Measurements from ENCODE around the gene MID1IP1. TPM values are rescaled to one million over a fixed set of nuclear protein-coding genes. Genes with fewer than 3 reads are reported as not detected.

MID1IP1 gene
- total RNA-seq, 1 donor from 2014 or later = 44.9 TPM

- Mint-ChIP-seq H3K4me3 (ENCODE audit: unreplicated experiment) (peak overlapping the region; percentile 88), H3K36me3 (ENCODE audit: unreplicated experiment) (no peaks in the 10 kb centered on the region), H3K27me3 (ENCODE audit: unreplicated experiment) (peaks cover 9% of the 10 kb centered on the region), H3K9me3 (ENCODE audit: unreplicated experiment) (peaks cover 5% of the 10 kb centered on the region), H3K27ac (ENCODE audit: unreplicated experiment) (peak overlapping the region; percentile 87), H3K4me1 (ENCODE audit: low read depth, unreplicated experiment) (peaks cover 10% of the 10 kb centered on the region)
- TF ChIP-seq CTCF (IDR thresholded peaks at IDR 0.05; ENCODE audit: partially characterized antibody, unreplicated experiment) = no peak
- DNase-seq = peak; percentile 34
Observed at GRCh38 chrX:38804682-38805431, 3.6 kb downstream of the MID1IP1 start.

GRCh38 chrX:38805432-38806389, 4.5 kb downstream of the MID1IP1 start:
- peaks cover 9% of the 10 kb centered on the region for H3K27me3 Mint-ChIP-seq (ENCODE audit: unreplicated experiment)
- H3K4me1 Mint-ChIP-seq (ENCODE audit: low read depth, unreplicated experiment) = peaks cover 7% of the 10 kb centered on the region
- H3K9me3 Mint-ChIP-seq (ENCODE audit: unreplicated experiment) = peaks cover 5% of the 10 kb centered on the region
- H3K36me3 Mint-ChIP-seq (ENCODE audit: unreplicated experiment) = no peaks in the 10 kb centered on the region
- no peak for TF ChIP-seq CTCF (IDR thresholded peaks at IDR 0.05; ENCODE audit: partially characterized antibody, unreplicated experiment)
- H3K27ac Mint-ChIP-seq (ENCODE audit: unreplicated experiment) = peak overlapping the region; percentile 87
- peak; percentile 44 for DNase-seq
- H3K4me3 Mint-ChIP-seq (ENCODE audit: unreplicated experiment) = peak overlapping the region; percentile 88

DNA sequence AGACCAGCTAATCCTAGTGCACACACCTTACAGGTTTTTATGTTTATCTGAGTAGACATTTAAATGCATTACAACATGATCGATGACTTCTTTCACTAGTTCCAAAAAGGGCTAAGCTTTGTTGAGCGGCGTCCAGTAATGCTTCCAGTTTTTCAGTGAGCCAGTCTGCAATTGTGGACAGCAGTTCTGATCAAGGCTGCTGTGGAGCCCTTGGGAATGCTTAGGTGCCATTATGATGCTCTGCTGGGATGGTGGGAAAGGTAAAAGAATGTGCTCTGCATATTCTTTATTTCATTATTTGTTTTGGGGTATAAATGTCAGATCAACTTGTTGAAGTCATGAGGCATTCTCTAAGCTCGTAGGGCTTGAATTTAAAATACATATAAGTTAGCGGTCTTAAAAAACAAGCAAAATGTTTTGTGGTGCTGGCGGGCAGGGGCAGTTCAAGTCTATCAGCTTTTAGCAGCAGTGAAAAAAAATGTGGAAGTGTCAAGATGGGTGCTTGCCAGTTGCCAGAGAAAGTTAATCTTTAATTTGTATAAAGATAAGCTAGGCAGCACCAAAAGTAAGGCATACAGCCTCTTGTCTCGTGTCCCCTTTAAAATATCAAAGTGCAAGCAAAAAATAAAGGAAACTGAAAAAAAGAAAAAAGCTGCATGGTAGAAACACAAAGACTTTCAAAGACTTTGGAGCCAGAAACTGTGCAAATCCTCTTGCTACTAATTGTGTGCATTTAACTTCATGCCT, 5.8 kb downstream of the MID1IP1 start:
- no peak overlapping the region for H3K27ac Mint-ChIP-seq (ENCODE audit: unreplicated experiment)
- H3K4me3 Mint-ChIP-seq (ENCODE audit: unreplicated experiment) = peak overlapping the region; percentile 80
- H3K27me3 Mint-ChIP-seq (ENCODE audit: unreplicated experiment) = peaks cover 6% of the 10 kb centered on the region
- H3K9me3 Mint-ChIP-seq (ENCODE audit: unreplicated experiment) = peaks cover 5% of the 10 kb centered on the region
- H3K4me1 Mint-ChIP-seq (ENCODE audit: low read depth, unreplicated experiment) = peaks cover 7% of the 10 kb centered on the region
- DNase-seq = no peak
- TF ChIP-seq CTCF (IDR thresholded peaks at IDR 0.05; ENCODE audit: partially characterized antibody, unreplicated experiment) = no peak
- no peaks in the 10 kb centered on the region for H3K36me3 Mint-ChIP-seq (ENCODE audit: unreplicated experiment)

DNA sequence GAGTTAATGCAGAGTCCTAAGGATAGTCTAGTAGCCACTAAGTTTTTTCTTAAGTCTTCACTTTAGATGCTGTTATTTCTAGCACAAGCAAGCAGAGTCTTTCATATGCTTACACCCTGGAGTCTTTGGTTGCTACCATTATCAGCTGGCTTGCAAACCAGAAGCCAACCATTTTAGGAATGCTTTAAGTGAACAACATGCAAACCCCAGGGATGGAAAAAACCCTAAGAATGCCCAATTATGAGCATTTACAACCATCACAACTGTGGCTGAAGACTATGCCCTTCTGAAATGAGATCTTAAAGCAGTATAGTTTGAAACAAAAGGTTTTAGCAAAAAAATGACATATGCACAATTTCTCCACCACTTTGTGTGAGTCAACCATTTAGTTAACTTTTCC, 6.6 kb downstream of the MID1IP1 start:
- Mint-ChIP-seq H3K9me3 (ENCODE audit: unreplicated experiment) (peaks cover 4% of the 10 kb centered on the region), H3K4me3 (ENCODE audit: unreplicated experiment) (no peak overlapping the region), H3K4me1 (ENCODE audit: low read depth, unreplicated experiment) (peaks cover 5% of the 10 kb centered on the region), H3K36me3 (ENCODE audit: unreplicated experiment) (no peaks in the 10 kb centered on the region), H3K27ac (ENCODE audit: unreplicated experiment) (no peak overlapping the region), H3K27me3 (ENCODE audit: unreplicated experiment) (peaks cover 6% of the 10 kb centered on the region)
- TF ChIP-seq CTCF (IDR thresholded peaks at IDR 0.05; ENCODE audit: partially characterized antibody, unreplicated experiment) = no peak
- DNase-seq = no peak

Data from glutamatergic neuron (in vitro differentiated cells).